Loucy (cell line): ENCODE data around the gene MIEF1.

ENCODE experiments used
- EZH2phosphoT487 ChIP-seq: fragments of 200-600 bp; IDR thresholded peaks from 2 replicates; pipeline ENCODE4 v1.6.1; 2018; ENCODE audit warnings: antibody characterized with exemption, mild to moderate bottlenecking, moderate library complexity, borderline replicate concordance
- TF ChIP-seq, protein P1 (sequence below): fragments of 200-600 bp; sonication (generic); conservative IDR thresholded peaks from 2 replicates; pipeline ENCODE4 v1.5.1; 2014; ENCODE audit warnings: mild to moderate bottlenecking, antibody characterized with exemption, low read length

GRCh38 chr22:39490135-39490798 lies 11.8 kb upstream of the MIEF1 start:
- TF ChIP-seq, protein P1, sequence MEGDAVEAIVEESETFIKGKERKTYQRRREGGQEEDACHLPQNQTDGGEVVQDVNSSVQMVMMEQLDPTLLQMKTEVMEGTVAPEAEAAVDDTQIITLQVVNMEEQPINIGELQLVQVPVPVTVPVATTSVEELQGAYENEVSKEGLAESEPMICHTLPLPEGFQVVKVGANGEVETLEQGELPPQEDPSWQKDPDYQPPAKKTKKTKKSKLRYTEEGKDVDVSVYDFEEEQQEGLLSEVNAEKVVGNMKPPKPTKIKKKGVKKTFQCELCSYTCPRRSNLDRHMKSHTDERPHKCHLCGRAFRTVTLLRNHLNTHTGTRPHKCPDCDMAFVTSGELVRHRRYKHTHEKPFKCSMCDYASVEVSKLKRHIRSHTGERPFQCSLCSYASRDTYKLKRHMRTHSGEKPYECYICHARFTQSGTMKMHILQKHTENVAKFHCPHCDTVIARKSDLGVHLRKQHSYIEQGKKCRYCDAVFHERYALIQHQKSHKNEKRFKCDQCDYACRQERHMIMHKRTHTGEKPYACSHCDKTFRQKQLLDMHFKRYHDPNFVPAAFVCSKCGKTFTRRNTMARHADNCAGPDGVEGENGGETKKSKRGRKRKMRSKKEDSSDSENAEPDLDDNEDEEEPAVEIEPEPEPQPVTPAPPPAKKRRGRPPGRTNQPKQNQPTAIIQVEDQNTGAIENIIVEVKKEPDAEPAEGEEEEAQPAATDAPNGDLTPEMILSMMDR: no peak
- TF ChIP-seq EZH2phosphoT487: no peak
